Hepatocyte (in vitro differentiated cells): Measurements from ENCODE around the gene ARHGAP22. TPM values are rescaled to one million over a fixed set of nuclear protein-coding genes. Genes with fewer than 3 reads are reported as not detected.

Experiments used
- DNase-seq: peaks from one replicate; pipeline ENCODE4 v3.0.0-alpha.2; 2016; ENCODE audit warnings: low spot score
- H2AFZ ChIP-seq: fragments of 200-600 bp; sonication (generic); 2 replicates; pipeline ENCODE4 v1.6.0; 2016; ENCODE audit warnings: antibody characterized with exemption, mild to moderate bottlenecking
- H3K27ac ChIP-seq: fragments of 200-600 bp; sonication (generic); 2 replicates; pipeline ENCODE4 v1.5.1; 2016; ENCODE audit warnings: mild to moderate bottlenecking
- H3K27me3 ChIP-seq: fragments of 200-600 bp; sonication (generic); 2 replicates; pipeline ENCODE4 v1.6.1; 2016
- H3K36me3 ChIP-seq: fragments of 200-600 bp; sonication (generic); replicated peaks from 2 replicates; pipeline ENCODE4 v1.5.1; 2016; ENCODE audit warnings: low read depth; ENCODE audit not compliant: insufficient read depth
- H3K4me1 ChIP-seq: fragments of 200-600 bp; sonication (generic); 2 replicates; pipeline ENCODE4 v1.5.1; 2016; ENCODE audit warnings: mild to moderate bottlenecking, moderate library complexity; ENCODE audit not compliant: insufficient read depth
- H3K4me2 ChIP-seq: fragments of 200-600 bp; sonication (generic); 2 replicates; pipeline ENCODE4 v1.6.0; 2016
- H3K4me3 ChIP-seq: fragments of 200-600 bp; sonication (generic); 2 replicates; pipeline ENCODE4 v1.5.1; 2016; ENCODE audit warnings: mild to moderate bottlenecking
- H3K79me2 ChIP-seq: fragments of 200-600 bp; sonication (generic); 2 replicates; pipeline ENCODE4 v1.6.0; 2017; ENCODE audit warnings: mild to moderate bottlenecking
- H3K9me2 ChIP-seq: fragments of 200-600 bp; sonication (generic); replicated peaks from 2 replicates; pipeline ENCODE4 v1.6.0; 2017; ENCODE audit warnings: mild to moderate bottlenecking; ENCODE audit not compliant: insufficient read depth
- H3K9me3 ChIP-seq: fragments of 200-600 bp; sonication (generic); 2 replicates; pipeline ENCODE4 v1.5.1; 2016; ENCODE audit warnings: low read depth, mild to moderate bottlenecking
- H4K20me1 ChIP-seq: fragments of 200-600 bp; sonication (generic); 2 replicates; pipeline ENCODE4 v1.6.0; 2016; ENCODE audit warnings: mild to moderate bottlenecking; ENCODE audit not compliant: insufficient read depth, poor library complexity, severe bottlenecking
- EZH2 ChIP-seq: fragments of 200-600 bp; sonication (generic); IDR thresholded peaks from 2 replicates; pipeline ENCODE4 v1.6.1; 2016; ENCODE audit warnings: antibody characterized with exemption, mild to moderate bottlenecking, borderline replicate concordance
- EZH2phosphoT487 ChIP-seq: fragments of 200-600 bp; sonication (generic); IDR thresholded peaks from one replicate; pipeline ENCODE4 v1.6.1; 2018; ENCODE audit warnings: antibody characterized with exemption, mild to moderate bottlenecking, low read depth, moderate library complexity; ENCODE audit not compliant: unreplicated experiment, severe bottlenecking
- WGBS: methylation state at CpG from one replicate; pipeline ENCODE4 v1.1.6; 2016; ENCODE audit warnings: low lambda C conversion rate; ENCODE audit errors: missing lambda C conversion rate; 5-methylcytosine and 5-hydroxymethylcytosine counted together
- polyA plus RNA-seq: library from polyadenylated mRNA; unstranded; fragments of >200 nt; fragmentation: Nextera tagmentation; extraction: Ambion mirVana; gene quantifications from 2 replicates; pipeline ENCODE4 v1.2.1, GENCODE V29; 2016
- small RNA-seq: library from RNA; depleted of rRNA; stranded (forward); fragments of <200 nt; gene quantifications from one replicate; pipeline ENCODE3, GENCODE V24; 2014
- total RNA-seq: library from RNA; depleted of rRNA; stranded (reverse); fragments of >200 nt; gene quantifications from 2 replicates; pipeline ENCODE4 v1.2.3, GENCODE V29; 2014
- TF ChIP-seq, protein P1 (sequence below): fragments of 200-600 bp; sonication (generic); IDR thresholded peaks from 2 replicates; pipeline ENCODE4 v1.5.1; 2016; ENCODE audit warnings: antibody characterized with exemption, mild to moderate bottlenecking; ENCODE audit not compliant: poor library complexity

The ARHGAP22 gene
- total and polyA plus RNA-seq, 2 experiments from 2014 or later, result 1.7 to 1.8 TPM

DNA sequence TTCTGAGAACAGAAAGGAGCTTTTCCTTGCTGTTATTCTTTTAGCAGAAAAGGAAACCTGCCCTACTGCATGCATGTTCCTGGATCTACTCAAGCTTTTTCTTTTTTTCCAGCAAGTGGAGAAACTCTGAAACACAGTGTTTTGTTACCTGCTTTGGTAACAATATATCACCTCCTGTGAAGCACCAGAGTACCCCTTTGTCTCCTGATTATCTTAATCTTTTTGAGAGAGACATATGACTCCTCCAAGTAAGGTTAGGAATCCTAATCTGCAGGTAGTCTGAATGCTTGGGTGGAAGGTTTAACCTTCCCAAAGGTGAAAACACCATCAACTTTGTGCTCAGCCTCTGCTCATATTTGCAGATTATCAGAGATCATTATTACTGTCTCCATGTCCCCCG lies 205.3 kb downstream of the ARHGAP22 start:
- Histone ChIP-seq H2AFZ (no peak overlapping the region), H3K4me2 (no peak overlapping the region), H3K9me2 (no peaks in the 10 kb centered on the region), H4K20me1 (peaks cover 9% of the 10 kb centered on the region), H3K4me3 (no peak overlapping the region), H3K4me1 (peaks cover 23% of the 10 kb centered on the region), H3K36me3 (no peaks in the 10 kb centered on the region), H3K79me2 (peaks cover 57% of the 10 kb centered on the region), H3K9me3 (no peaks in the 10 kb centered on the region), H3K27me3 (no peaks in the 10 kb centered on the region), H3K27ac (peak overlapping the region; percentile 53)
- TF ChIP-seq, protein P1, sequence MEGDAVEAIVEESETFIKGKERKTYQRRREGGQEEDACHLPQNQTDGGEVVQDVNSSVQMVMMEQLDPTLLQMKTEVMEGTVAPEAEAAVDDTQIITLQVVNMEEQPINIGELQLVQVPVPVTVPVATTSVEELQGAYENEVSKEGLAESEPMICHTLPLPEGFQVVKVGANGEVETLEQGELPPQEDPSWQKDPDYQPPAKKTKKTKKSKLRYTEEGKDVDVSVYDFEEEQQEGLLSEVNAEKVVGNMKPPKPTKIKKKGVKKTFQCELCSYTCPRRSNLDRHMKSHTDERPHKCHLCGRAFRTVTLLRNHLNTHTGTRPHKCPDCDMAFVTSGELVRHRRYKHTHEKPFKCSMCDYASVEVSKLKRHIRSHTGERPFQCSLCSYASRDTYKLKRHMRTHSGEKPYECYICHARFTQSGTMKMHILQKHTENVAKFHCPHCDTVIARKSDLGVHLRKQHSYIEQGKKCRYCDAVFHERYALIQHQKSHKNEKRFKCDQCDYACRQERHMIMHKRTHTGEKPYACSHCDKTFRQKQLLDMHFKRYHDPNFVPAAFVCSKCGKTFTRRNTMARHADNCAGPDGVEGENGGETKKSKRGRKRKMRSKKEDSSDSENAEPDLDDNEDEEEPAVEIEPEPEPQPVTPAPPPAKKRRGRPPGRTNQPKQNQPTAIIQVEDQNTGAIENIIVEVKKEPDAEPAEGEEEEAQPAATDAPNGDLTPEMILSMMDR, result no peak
- TF ChIP-seq EZH2 (no peak), EZH2phosphoT487 (no peak)
- DNase-seq, result no peak
- WGBS, result 88% methylated on average over 1 of the region's 1 CpG

DNA sequence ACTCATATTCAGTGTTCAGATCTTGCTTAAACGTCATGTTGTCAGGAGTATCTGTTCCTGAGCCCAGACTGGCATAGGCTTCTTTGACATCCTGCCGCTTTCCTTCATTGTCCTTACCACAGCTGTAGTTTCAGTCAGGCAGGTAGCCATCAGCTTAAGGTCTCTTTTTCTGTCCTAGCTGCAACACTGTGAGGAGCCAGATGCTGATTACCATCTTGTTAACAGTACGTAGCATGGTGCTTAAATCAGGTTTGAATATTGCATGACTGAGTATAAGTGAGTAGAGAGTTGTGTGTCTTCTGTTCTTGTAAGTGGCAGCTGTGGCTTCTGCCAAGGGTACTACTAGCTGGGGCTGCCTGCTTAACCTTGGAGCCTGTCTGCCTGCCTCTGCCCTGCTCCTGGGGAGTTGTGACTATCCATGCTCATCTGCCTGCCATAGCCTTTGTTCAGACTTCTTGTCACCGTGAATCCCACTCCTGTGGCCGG lies 205.8 kb downstream of the ARHGAP22 start:
- H4K20me1 ChIP-seq, result peaks cover 9% of the 10 kb centered on the region
- H3K36me3 ChIP-seq, result no peaks in the 10 kb centered on the region
- H3K4me1 ChIP-seq, result peaks cover 23% of the 10 kb centered on the region
- 58% methylated on average over 5 of the region's 5 CpGs for WGBS
- no peaks in the 10 kb centered on the region for H3K9me3 ChIP-seq
- H3K4me3 ChIP-seq, result no peak overlapping the region
- H3K9me2 ChIP-seq, result no peaks in the 10 kb centered on the region
- H3K4me2 ChIP-seq, result no peak overlapping the region
- no peak overlapping the region for H2AFZ ChIP-seq
- TF ChIP-seq, protein P1, result no peak
- TF ChIP-seq EZH2phosphoT487 (no peak), EZH2 (no peak)
- no peak for DNase-seq
- peak overlapping the region; percentile 53 for H3K27ac ChIP-seq
- peaks cover 62% of the 10 kb centered on the region for H3K79me2 ChIP-seq
- no peaks in the 10 kb centered on the region for H3K27me3 ChIP-seq

DNA sequence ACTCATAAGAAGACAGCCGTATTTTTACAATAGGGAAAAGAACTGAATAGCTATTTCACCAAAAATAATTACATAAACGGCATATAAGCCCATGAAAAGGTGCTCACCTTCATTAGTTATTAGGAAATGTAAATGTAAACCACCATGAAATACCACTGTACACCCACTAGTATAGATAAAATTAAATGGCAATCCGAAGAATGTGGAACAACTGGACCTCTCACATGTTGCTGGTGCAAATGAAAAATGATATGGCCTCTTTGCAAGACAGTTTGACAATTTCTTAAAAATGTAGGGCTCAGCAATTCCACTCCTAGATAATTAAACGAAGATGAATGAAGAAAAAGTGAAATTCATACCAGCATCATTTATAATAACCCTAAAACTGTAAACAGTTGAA lies 206.6 kb downstream of the ARHGAP22 start:
- H3K4me2 ChIP-seq, result no peak overlapping the region
- no peak for DNase-seq
- no peaks in the 10 kb centered on the region for H3K27me3 ChIP-seq
- TF ChIP-seq, protein P1, result no peak
- TF ChIP-seq EZH2phosphoT487 (no peak), EZH2 (no peak)
- peaks cover 23% of the 10 kb centered on the region for H3K4me1 ChIP-seq
- no peak overlapping the region for H3K4me3 ChIP-seq
- H3K79me2 ChIP-seq, result peaks cover 67% of the 10 kb centered on the region
- WGBS, result 85% methylated on average over 4 of the region's 4 CpGs
- peaks cover 9% of the 10 kb centered on the region for H4K20me1 ChIP-seq
- H3K9me2 ChIP-seq, result no peaks in the 10 kb centered on the region
- H3K9me3 ChIP-seq, result no peaks in the 10 kb centered on the region
- no peak overlapping the region for H3K27ac ChIP-seq
- no peaks in the 10 kb centered on the region for H3K36me3 ChIP-seq
- no peak overlapping the region for H2AFZ ChIP-seq

Small RNA genes within 50 kb of the gene (small RNA-seq; reads per million reads assigned to genes)
- gene AC016397.1, result not detected

Other genes starting within 250 kb of the ARHGAP22 start
- gene WDFY4, start 79.8 kb upstream of the ARHGAP22 start, total RNA-seq, result 0.36 and 0.43 TPM in 2 replicates
- gene WDFY4, start 79.8 kb upstream of the ARHGAP22 start, polyA plus RNA-seq, result 0.91 TPM in 1 of 2 replicates, not detected in the other